LNCAP (cell line): Measurements from ENCODE around the gene DCLK2.

Experiments
- TF ChIP-seq, protein P1 (sequence below): fragments of 450-650 bp; IDR thresholded peaks from 2 replicates; pipeline ENCODE4 v1.5.1; 2017; ENCODE audit warnings: mild to moderate bottlenecking

DCLK2 gene

DNA sequence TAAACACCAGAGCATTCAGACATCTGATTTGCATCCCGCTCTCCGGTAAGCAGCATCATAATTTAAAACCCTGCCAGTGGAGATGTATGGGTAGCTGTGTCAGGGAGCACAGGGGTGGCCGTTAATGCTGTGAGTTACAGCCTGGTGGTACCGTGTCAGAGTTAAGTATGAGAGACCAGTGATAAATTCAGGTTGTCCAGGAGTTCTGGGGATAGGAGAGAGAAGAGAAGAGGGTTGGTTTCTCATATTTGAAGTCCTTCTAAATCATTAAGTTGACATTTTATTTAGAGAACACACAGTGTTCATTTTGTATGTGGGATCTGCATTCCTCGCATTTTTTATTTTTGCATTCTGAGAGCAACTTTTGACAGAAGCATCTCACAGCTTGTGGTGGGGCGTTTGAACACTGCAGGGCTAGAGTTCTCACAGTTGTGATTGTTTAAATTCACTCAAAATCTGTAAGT is 157.6 kb downstream of the DCLK2 start:
- TF ChIP-seq, protein P1, sequence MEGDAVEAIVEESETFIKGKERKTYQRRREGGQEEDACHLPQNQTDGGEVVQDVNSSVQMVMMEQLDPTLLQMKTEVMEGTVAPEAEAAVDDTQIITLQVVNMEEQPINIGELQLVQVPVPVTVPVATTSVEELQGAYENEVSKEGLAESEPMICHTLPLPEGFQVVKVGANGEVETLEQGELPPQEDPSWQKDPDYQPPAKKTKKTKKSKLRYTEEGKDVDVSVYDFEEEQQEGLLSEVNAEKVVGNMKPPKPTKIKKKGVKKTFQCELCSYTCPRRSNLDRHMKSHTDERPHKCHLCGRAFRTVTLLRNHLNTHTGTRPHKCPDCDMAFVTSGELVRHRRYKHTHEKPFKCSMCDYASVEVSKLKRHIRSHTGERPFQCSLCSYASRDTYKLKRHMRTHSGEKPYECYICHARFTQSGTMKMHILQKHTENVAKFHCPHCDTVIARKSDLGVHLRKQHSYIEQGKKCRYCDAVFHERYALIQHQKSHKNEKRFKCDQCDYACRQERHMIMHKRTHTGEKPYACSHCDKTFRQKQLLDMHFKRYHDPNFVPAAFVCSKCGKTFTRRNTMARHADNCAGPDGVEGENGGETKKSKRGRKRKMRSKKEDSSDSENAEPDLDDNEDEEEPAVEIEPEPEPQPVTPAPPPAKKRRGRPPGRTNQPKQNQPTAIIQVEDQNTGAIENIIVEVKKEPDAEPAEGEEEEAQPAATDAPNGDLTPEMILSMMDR: no peak

DNA sequence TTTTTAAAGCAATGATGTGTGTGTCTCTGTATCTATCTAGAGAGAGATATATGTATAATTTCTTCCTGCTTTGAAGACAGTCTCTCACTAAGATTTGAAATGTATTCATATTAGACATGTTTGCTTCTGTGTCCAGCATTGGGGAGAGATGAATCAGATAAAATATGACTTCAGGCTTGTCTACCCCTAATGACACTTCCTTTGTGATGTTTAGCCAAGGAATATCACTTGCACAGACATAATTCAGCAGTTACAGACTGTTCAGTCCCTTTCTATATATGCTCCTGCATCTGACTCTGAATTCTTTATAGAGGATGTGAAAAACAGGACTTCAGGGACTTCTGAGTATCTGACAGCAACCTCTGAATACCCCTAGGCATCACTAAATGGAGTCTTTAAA is 158.4 kb downstream of the DCLK2 start:
- TF ChIP-seq, protein P1: no peak

DNA sequence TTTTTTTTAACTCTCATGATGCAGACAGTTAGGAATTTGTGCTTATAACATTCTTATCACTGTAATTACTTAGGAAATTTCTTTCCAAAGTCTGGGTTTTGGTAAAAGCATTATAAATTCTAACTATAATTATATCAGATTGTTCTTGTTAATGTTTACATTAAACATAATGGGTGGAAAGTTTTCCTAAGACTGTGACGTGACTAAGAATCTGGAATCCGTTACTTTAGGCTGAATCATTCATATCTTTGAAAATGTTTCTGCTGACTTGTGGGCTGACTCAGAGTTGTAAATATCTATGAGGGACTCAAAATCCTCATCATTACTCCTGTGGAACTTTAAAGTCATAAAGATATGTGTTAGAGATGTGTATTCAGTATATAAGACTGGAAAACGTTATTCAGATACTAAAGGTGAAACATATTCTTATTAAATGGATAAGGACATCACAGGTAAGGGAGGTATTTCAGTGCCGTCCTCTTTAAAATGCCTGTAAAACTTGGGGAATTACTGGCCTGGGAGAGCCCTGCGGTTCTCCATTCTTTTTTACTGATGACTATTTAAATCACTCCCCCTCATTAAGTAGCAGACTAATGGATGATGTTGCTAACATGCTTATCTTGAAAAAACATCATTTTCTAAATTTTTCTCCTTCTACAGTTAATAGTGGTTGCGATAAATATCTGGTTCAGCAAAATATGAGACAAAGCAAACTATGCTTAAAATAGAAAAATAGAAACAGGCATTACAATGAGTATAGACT is 159.0 kb downstream of the DCLK2 start:
- TF ChIP-seq, protein P1: no peak

DNA sequence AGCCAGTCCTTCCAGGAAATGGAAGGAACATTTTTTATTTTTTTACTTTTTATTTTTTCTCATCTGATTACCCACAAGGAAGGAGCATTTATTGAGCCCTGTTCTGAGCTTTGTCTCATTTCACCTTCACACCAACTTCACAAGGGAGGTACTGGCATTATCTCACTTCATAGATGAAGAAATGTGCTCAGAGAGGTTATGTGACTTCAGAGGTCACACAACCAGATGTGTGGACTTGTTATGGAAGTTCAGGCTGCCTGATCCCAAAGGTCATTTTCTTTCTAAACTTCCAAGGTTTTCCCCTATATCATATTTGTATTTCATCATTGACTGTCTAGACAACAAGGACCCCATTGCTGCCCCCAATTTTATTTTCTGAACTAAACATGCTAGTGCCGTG is 160.3 kb downstream of the DCLK2 start:
- TF ChIP-seq, protein P1: no peak

DNA sequence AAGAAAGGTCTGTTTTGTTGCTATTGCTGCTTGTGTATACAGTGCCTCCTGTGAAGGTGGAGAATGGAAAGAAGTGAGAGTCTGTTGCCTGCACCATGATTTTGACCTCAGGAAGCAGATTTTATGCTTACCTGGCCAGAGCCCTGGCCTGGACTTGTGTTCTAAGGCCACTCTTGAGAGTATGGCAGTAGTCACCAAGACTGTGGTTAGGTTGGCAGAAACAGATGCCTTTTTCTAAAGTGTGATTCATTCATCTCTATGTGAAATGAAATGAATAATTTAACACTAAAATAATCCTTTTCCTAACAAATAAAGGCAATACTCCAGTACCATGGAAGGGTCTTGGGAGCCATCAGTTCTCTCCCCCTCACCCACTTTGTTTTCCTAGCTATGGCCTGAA is 161.8 kb downstream of the DCLK2 start:
- TF ChIP-seq, protein P1: no peak

DNA sequence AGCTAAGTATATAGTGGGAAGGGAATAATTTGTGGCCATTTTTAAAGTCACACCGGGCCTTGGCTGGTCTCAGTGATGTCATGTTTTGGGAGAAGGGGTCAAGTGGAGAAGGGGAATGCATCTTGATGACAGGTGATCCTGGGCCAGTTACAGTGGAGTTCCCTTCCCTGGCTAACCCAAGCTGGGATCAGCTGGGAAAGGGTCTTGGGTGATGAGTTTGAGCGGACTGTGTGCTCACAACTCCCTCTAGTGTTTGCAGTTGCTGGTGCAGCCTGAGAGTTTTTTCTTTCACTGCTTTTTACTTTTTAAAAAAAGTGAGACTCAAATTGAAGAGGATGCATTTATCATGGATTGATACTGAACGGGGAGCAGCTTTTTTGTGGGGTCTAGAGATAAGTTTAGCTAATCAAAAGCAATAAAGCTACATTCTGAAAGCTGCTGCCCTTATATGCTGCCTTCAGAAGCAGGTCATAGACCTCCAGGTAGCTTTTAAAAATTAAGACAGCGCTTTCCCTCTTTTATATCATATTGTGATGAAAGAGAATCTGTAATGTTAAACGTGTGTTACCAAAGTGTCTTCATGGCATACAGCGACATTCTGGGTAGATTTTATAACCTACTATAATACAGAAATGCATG is 164.7 kb downstream of the DCLK2 start:
- TF ChIP-seq, protein P1: peak; percentile 88

DNA sequence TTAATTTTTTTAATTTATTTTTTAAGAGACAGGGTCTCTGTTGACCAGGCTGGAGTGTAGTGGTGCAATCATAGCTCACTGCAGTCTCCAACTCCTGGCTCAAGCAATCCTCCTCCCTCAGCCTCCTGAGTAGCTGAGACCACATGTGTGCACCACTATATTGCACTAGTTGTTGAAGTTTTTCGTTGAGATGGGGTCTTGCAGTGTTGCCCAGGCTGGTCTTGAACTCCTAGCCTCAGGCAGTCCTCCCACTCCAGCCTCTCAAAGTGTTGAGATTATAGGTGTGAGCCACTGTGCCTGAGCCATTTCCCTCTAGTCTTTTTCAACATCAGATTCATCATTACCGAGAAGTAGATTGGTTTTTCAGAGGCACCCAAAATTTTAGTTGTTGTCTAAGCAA is 165.7 kb downstream of the DCLK2 start:
- TF ChIP-seq, protein P1: no peak
